Spinal cord (tissue), 10 donors: ENCODE results near the gene TBX1. TPM values are rescaled to one million over a fixed set of nuclear protein-coding genes. Genes with fewer than 3 reads are reported as not detected.

Source experiments
- DNase-seq, 6 donors: peaks; one replicate each; pipeline versions ENCODE4 v3.0.0 to v3.0.0-alpha.2; 2013 to 2015; ENCODE audit warnings: low spot score in 6 of 6, low read depth in 4 of 6
- H3K27ac ChIP-seq: one replicate; pipeline ENCODE4 v1.5.1; 2013; ENCODE audit warnings: low read depth, low read length, control low read depth
- H3K27me3 ChIP-seq: one replicate; pipeline ENCODE4 v1.6.1; 2013; ENCODE audit warnings: low read length; ENCODE audit not compliant: control insufficient read depth, insufficient read depth
- H3K36me3 ChIP-seq: one replicate; pipeline ENCODE4 v1.6.1; 2013; ENCODE audit warnings: low read length; ENCODE audit not compliant: control insufficient read depth, insufficient read depth
- H3K4me1 ChIP-seq: one replicate; pipeline ENCODE4 v1.6.1; 2013; ENCODE audit warnings: low read length; ENCODE audit not compliant: control insufficient read depth, insufficient read depth
- H3K4me3 ChIP-seq: one replicate; pipeline ENCODE4 v1.5.1; 2013; ENCODE audit warnings: low read depth, low read length, control low read depth
- H3K9me3 ChIP-seq: one replicate; pipeline ENCODE4 v1.6.1; 2013; ENCODE audit warnings: low read length; ENCODE audit not compliant: control insufficient read depth, insufficient read depth
- WGBS: methylation state at CpG from one replicate; pipeline ENCODE4 v1.1.5; 2013; ENCODE audit warnings: missing lambda C conversion rate; ENCODE audit not compliant: insufficient coverage; 5-methylcytosine and 5-hydroxymethylcytosine counted together
- polyA plus RNA-seq, 2 donors: library from polyadenylated mRNA; unstranded; fragments of 120-200 nt; gene quantifications; one replicate each; pipeline ENCODE4 v1.2.1, GENCODE V29; 2013; ENCODE audit not compliant: insufficient read length in 2 of 2
- total RNA-seq, 2 donors: library from RNA; depleted of rRNA in 1 of 2; stranded (reverse); fragments of 120-200 nt in 1 of 2; fragments of >200 nt in 1 of 2; gene quantifications; one replicate each; pipeline versions ENCODE4 v1.2.3 to v1.2.4, GENCODE V29; 2013 to 2014
- donor health status: healthy.

Gene TBX1
- total and polyA plus RNA-seq, 4 donors: 0.35 to 1.3 (median 0.63) TPM; not detected in 1

DNA sequence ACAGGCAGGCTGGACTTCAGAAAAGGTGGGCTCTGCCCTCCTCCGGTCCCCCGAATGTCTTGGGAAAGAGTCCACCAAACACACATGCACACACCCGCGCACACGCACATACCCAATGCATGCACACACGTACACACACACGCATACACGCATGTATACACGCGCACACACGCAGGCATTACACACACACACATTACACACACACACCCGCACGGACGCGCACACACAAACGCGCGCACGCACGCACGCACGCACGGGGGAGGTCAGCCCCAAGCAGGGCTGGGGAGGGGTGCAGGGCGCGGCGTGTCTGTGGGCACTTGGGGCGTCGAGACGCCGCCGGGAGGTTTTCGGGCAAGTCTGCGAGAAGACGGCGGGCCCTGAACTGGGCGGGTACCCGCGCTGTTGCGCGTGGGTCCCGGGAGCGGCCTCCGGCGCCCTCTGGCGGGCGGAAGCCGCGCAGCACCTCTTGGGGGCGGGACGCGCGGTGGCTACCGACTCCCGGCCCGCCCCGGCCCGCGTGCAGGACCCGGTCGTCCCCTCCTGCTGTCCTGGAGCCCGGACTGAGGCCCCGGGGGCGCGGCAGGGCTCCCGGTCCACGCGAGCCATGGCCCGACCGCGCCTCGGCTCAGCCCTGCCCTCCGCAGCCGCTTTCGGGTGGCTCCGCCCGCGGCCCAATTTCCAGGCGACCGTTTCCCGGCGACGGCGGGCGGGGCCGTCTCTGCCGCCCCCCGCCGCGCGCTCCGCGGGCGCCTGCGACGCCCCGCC is 42.7 kb upstream of the TBX1 start:
- 7% methylated on average over 90 of the region's 96 CpGs for WGBS

DNA sequence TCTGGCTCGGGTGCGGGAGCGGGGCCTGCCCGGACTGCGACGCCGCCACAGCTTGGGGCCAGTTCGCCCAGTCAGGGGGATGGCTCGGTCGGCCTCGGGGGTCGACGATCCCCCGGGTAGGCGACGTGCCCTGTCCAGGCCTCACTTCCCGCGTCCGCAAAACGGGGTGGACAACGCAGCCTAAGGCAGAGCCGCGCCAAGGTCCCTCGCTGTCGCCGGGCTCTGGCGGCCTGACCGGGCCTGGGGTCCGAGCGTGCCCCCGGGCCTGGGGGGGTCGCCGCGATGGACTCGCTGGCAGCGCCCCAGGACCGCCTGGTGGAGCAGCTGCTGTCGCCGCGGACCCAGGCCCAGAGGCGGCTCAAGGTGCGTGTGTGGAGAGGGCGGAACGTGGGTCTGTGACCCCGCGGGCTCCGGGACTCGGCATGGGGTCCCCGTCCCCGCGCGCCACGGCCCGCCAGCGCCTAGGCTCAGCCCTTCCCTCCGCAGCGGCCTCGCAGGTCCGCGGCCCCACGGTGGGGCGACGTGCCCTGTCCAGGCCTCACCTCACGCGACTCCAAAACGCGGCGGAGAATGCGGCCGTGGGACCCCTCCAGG is 42.0 kb upstream of the TBX1 start:
- Histone ChIP-seq H3K36me3 (peaks cover 66% of the 10 kb centered on the region), H3K4me3 (no peak overlapping the region), H3K9me3 (no peaks in the 10 kb centered on the region), H3K27ac (no peak overlapping the region), H3K4me1 (peaks cover 75% of the 10 kb centered on the region), H3K27me3 (peaks cover 18% of the 10 kb centered on the region)
- DNase-seq: no peak
- 5% methylated on average over 70 of the region's 70 CpGs for WGBS

More for the DNA sequence above, 42.7 kb upstream of the TBX1 start:
- Histone ChIP-seq H3K36me3 (peaks cover 59% of the 10 kb centered on the region), H3K4me1 (peaks cover 74% of the 10 kb centered on the region), H3K4me3 (peak overlapping the region; percentile 28), H3K9me3 (no peaks in the 10 kb centered on the region), H3K27me3 (peaks cover 15% of the 10 kb centered on the region), H3K27ac (no peak overlapping the region)
- peak; percentile 40 to 90 (median 55) for DNase-seq

DNA sequence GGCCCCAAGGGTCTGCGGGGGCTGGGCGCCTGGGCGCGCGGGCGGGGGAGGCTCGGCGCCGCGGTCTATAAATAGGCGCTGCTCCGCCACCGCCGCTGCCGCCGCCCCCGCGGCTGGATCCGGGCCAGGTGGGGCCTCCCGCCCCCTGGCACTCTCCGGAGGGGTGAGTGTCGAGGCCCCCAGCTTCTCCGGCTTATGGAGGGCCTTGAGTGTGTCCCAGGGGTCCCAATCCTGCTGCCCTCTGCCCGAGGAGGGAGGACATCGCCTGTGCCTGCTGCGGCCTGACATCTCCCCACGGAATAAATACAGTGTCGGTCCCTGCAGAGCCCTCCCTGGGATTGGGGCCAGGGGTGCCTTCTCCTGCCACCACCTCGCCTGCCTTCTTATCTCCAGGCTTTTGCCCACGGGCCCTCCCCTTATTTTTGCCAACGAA is 41.5 kb upstream of the TBX1 start:
- Histone ChIP-seq H3K4me3 (no peak overlapping the region), H3K9me3 (no peaks in the 10 kb centered on the region), H3K27me3 (peaks cover 18% of the 10 kb centered on the region), H3K4me1 (peaks cover 71% of the 10 kb centered on the region), H3K36me3 (peaks cover 67% of the 10 kb centered on the region), H3K27ac (no peak overlapping the region)
- 19% methylated on average over 29 of the region's 31 CpGs for WGBS
- DNase-seq: no peak

DNA sequence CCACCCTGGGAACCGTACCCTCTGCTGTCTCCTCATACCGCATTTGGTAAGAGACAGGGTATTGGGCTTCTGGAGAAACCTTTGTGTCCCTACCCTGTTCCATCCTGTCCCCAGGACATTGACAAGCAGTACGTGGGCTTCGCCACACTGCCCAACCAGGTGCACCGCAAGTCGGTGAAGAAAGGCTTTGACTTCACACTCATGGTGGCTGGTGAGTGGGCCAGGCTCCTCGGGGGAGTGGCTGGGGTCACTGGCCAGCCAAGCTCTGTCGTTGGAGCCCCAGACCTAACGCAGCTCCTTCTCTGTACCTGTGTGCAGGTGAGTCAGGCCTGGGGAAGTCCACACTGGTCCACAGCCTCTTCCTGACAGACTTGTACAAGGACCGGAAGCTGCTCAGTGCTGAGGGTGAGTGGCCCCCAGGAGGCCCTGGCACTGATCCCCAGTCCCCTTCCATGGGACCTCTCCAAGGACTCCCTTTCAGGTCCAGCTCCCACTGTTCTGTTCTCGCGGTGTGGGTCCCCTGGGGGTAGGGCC is 41.0 kb upstream of the TBX1 start:
- peaks cover 70% of the 10 kb centered on the region for H3K36me3 ChIP-seq
- H3K4me1 ChIP-seq: peaks cover 71% of the 10 kb centered on the region
- no peak overlapping the region for H3K4me3 ChIP-seq
- 83% methylated on average over 11 of the region's 12 CpGs for WGBS
- H3K9me3 ChIP-seq: no peaks in the 10 kb centered on the region
- no peak overlapping the region for H3K27ac ChIP-seq
- no peak for DNase-seq
- H3K27me3 ChIP-seq: peaks cover 20% of the 10 kb centered on the region

DNA sequence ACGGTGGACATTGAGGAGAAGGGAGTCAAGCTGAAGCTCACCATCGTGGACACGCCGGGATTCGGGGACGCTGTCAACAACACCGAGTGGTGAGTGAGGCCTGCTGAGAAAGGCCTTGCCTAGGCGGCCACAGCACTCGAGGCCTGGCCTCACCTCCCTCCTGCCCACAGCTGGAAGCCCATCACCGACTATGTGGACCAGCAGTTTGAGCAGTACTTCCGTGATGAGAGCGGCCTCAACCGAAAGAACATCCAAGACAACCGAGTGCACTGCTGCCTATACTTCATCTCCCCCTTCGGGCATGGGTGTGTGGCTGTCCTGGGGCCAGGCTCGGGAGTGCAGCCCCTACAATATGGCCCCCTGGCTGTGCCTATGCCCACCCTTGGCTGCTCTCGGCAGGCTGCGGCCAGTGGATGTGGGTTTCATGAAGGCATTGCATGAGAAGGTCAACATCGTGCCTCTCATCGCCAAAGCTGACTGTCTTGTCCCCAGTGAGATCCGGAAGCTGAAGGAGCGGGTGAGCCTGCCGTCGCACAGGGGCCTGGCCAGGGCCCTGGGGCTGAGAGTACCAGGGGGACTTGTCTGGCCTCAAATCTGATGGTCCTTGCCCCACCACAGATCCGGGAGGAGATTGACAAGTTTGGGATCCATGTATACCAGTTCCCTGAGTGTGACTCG is 40.3 kb upstream of the TBX1 start:
- Histone ChIP-seq H3K27ac (no peak overlapping the region), H3K9me3 (no peaks in the 10 kb centered on the region), H3K4me1 (peaks cover 65% of the 10 kb centered on the region), H3K4me3 (no peak overlapping the region), H3K36me3 (peaks cover 77% of the 10 kb centered on the region), H3K27me3 (peaks cover 26% of the 10 kb centered on the region)
- 78% methylated on average over 26 of the region's 26 CpGs for WGBS
- no peak for DNase-seq

DNA sequence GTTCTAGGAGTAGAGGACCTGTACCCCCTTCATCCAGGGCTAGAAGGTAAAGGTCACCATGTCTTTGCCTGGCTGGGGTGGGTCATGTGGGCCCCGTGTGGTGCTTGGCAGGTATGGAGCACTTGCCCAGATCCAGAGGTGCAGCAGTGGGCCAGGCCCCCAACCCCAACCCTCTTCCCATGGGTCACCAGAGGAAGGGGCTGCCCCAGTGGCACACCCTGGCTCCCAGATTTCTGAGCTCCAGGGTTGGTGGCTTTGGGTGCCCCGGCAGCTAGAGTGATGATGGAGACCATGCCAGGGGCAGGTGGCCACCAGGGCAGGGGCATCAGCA is 39.6 kb upstream of the TBX1 start:
- Histone ChIP-seq H3K27me3 (peaks cover 26% of the 10 kb centered on the region), H3K4me1 (peaks cover 58% of the 10 kb centered on the region), H3K36me3 (peaks cover 74% of the 10 kb centered on the region), H3K27ac (no peak overlapping the region), H3K9me3 (no peaks in the 10 kb centered on the region), H3K4me3 (no peak overlapping the region)
- no peak for DNase-seq
- WGBS: 90% methylated on average over 2 of the region's 2 CpGs

DNA sequence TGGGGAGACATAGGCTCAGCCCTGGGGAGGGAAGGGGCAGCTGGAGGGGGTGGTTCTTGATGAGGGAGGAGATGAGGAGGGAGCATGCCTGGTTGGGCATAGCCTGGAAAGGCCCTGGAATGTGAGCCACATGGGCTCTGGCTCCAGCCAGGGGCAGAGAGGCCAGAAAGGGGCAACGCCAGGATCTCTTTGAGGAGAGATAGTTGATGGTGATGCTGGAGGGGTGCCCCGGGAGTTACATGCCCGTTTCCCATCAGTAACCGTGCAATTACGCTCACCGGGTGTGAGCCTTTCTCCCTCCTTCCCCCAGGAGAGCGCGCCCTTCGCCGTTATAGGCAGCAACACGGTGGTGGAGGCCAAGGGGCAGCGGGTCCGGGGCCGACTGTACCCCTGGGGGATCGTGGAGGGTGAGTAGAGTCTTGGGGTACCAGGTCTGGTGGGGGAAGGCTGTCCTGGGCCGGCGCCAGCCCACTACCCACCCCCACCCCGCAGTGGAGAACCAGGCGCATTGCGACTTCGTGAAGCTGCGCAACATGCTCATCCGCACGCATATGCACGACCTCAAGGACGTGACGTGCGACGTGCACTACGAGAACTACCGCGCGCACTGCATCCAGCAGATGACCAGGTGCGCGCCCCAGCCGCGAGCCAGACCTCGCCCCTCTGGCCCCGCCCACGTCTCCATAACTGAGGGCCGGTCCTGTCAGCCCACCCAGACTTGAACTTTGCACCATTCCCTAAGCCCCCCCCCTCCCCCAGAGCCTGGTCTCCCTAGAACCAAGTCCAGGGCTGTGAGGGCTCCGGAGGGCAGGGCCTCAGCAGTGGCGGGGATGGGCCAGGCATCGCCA is 39.0 kb upstream of the TBX1 start:
- Histone ChIP-seq H3K27me3 (peaks cover 26% of the 10 kb centered on the region), H3K27ac (no peak overlapping the region), H3K36me3 (peaks cover 69% of the 10 kb centered on the region), H3K4me1 (peaks cover 52% of the 10 kb centered on the region), H3K4me3 (no peak overlapping the region), H3K9me3 (no peaks in the 10 kb centered on the region)
- DNase-seq: no peak
- 70% methylated on average over 25 of the region's 44 CpGs for WGBS

DNA sequence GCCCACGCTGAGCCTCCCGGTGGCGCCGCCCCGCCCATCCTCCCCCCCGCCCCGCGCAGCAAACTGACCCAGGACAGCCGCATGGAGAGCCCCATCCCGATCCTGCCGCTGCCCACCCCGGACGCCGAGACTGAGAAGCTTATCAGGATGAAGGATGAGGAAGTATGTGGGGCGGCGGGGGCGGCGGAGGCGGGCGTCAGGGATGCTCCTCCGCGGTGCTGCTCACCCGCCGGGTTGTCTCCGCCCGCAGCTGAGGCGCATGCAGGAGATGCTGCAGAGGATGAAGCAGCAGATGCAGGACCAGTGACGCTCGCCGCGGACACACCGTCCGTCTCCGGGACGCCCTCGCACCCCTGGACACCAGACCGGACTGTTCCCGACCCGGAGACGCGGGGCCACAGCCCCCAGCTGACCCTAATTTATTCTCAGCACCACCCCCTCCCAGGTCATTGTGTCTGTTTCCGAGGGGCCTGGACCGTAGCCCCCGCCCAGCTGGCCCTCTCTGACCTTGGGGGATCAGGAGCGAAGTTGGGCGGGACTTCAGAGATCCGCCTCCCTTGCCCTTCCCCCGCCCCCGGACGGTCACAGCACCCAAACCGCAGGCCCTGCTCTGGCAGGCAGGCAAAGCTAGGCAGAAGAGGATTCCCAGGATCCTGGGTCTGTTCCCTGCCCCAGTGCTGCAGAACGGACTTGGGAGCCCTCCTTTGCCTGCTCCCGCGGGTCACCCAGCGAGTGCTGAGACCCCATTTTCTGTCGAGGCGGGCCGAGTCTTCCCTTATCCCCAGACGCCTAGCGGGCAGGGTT is 38.2 kb upstream of the TBX1 start:
- 69% methylated on average over 47 of the region's 60 CpGs for WGBS
- no peak overlapping the region for H3K27ac ChIP-seq
- H3K36me3 ChIP-seq: peaks cover 62% of the 10 kb centered on the region
- H3K27me3 ChIP-seq: peaks cover 26% of the 10 kb centered on the region
- H3K9me3 ChIP-seq: no peaks in the 10 kb centered on the region
- no peak overlapping the region for H3K4me3 ChIP-seq
- no peak for DNase-seq
- peaks cover 44% of the 10 kb centered on the region for H3K4me1 ChIP-seq

DNA sequence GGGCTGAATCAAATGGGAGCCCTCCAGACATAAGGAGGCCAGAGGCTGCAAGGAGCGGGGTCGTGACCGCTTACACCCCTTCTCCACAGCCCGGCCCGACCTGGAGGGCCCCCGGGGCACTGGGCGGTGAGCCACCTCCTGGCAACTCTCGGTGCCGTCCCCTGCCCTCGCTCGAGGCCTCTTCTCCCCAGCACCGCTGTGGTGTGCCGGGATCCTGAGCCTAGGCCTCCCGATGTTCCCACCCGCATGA is 37.7 kb upstream of the TBX1 start:
- WGBS: 68% methylated on average over 15 of the region's 15 CpGs
- Histone ChIP-seq H3K36me3 (peaks cover 60% of the 10 kb centered on the region), H3K4me3 (no peak overlapping the region), H3K9me3 (no peaks in the 10 kb centered on the region), H3K27ac (no peak overlapping the region), H3K4me1 (peaks cover 39% of the 10 kb centered on the region), H3K27me3 (peaks cover 26% of the 10 kb centered on the region)
- no peak for DNase-seq
